Placental pericyte (primary cell): ENCODE results near the gene SYCP3. TPM values are rescaled to one million over a fixed set of nuclear protein-coding genes. Genes with fewer than 3 reads are reported as not detected.

Experiments
- small RNA-seq: library from RNA; depleted of rRNA; stranded (forward); fragments of <200 nt; gene quantifications from one replicate; pipeline ENCODE3, GENCODE V24; 2012; ENCODE audit warnings: low replicate concordance
- total RNA-seq: library from RNA; depleted of rRNA; stranded (reverse); fragments of >200 nt; gene quantifications from 2 replicates; pipeline ENCODE4 v1.2.3, GENCODE V29; 2012

The SYCP3 gene
- under 0.01 TPM in 2 replicates for total RNA-seq

GRCh38 chr12:101738920-101739665, at the start of gene SYCP3:
Gene SYCP3 (minus strand): TSS chr12:101739462. CDS start chr12:101737935, 1,527 bp downstream.

GRCh38 chr12:101697197-101697929, 41.9 kb downstream of the SYCP3 start, which contains the start of gene CHPT1:
Gene CHPT1 (plus strand): TSS chr12:101697640. CDS start chr12:101697862, 222 bp downstream.

Small RNAs within 50 kb of the gene (small RNA-seq; reads per million reads assigned to genes)
- not detected for gene RNA5SP368
- gene RNU6-101P: not detected
- gene RNY1P16: not detected

Other genes with a start within 250 kb of the SYCP3 start
- not detected in 2 replicates for gene MYBPC1, start 144.5 kb downstream of the SYCP3 start, total RNA-seq
- 21.0 and 33.9 TPM in 2 replicates for gene CHPT1, start 41.8 kb downstream of the SYCP3 start, total RNA-seq
- 32.6 and 39.8 TPM in 2 replicates for gene GNPTAB, start 91.5 kb upstream of the SYCP3 start, total RNA-seq
- 51.3 and 129 TPM in 2 replicates for gene DRAM1, start 138.1 kb upstream of the SYCP3 start, total RNA-seq